A549 (cell line): ENCODE results near the gene FAM78A. TPM values are rescaled to one million over a fixed set of nuclear protein-coding genes. Genes with fewer than 3 reads are reported as not detected.

ENCODE experiments used
- ATAC-seq, 2 experiments: fragments of 200-7000 bp in 1 of 2; fragments of >200 bp in 1 of 2; cut with Nextera tagmentation in 1 of 2; cut with Tn5 transposase in 1 of 2; 3 replicates each; pipeline versions ENCODE4 v1.8.0 to v1.9.1; 2018 to 2020; ENCODE audit warnings: mild to moderate bottlenecking in 1 of 2, moderate library complexity in 1 of 2
- CTCF ChIA-PET: fragments of 300-600 bp; sonication (Branson Sonifier 250); formaldehyde crosslinking; extraction: SDS; loops from one replicate; lab custom pipeline; 2021; ENCODE audit warnings: antibody characterized with exemption, inconsistent platforms; lab: Yijun Ruan, JAX
- POLR2A ChIA-PET: fragments of 350-600 bp; formaldehyde crosslinking; extraction: SDS; loops from one replicate; lab custom pipeline; 2021; ENCODE audit warnings: antibody characterized with exemption, inconsistent platforms; lab: Yijun Ruan, JAX
- DNase-seq, 2 experiments: peaks; one replicate each; pipeline versions ENCODE4 v3.0.0 to v3.0.0-alpha.2; 2011 to 2016; ENCODE audit warnings: low read depth in 1 of 2, low spot score in 1 of 2
- FAIRE-seq: peaks from 2 replicates; lab custom pipeline; 2011; peaks lifted over from hg19 to GRCh38; lab: Jason Lieb, UNC
- H3K27ac ChIP-seq, 2 experiments: fragments of >200 bp; sonication (Bioruptor Twin); formaldehyde crosslinking; 3 replicates each; pipeline ENCODE4 v1.5.1; 2016 to 2017
- H3K4me1 ChIP-seq: fragments of >200 bp; sonication (Bioruptor Twin); formaldehyde crosslinking; 3 replicates; pipeline ENCODE4 v1.6.1; 2016
- H3K4me2 ChIP-seq: fragments of >200 bp; sonication (Bioruptor Twin); formaldehyde crosslinking; 3 replicates; pipeline ENCODE4 v1.6.1; 2016
- H3K4me3 ChIP-seq: fragments of >200 bp; sonication (Bioruptor Twin); formaldehyde crosslinking; 3 replicates; pipeline ENCODE4 v1.5.1; 2016
- H3K9me3 ChIP-seq: fragments of >200 bp; sonication (Bioruptor Twin); formaldehyde crosslinking; 3 replicates; pipeline ENCODE4 v1.6.1; 2016
- BCL3 ChIP-seq: fragments of >200 bp; sonication (Bioruptor Twin); formaldehyde crosslinking; IDR thresholded peaks from 3 replicates; pipeline ENCODE4 v1.6.1; 2016
- BHLHE40 ChIP-seq: IDR thresholded peaks from 2 replicates; pipeline ENCODE4 v1.6.1; 2012; ENCODE audit warnings: low read depth, low read length, inconsistent platforms
- CHD2 ChIP-seq: fragments of 150-350 bp; IDR thresholded peaks from 2 replicates; pipeline ENCODE4 v1.6.1; 2014; ENCODE audit warnings: low read length; ENCODE audit not compliant: partially characterized antibody
- E2F6 ChIP-seq: IDR thresholded peaks from 2 replicates; pipeline ENCODE4 v1.6.1; 2012; ENCODE audit warnings: low read depth, borderline replicate concordance
- EHF ChIP-seq: fragments of 250-450 bp; sonication (Bioruptor Pico); IDR thresholded peaks from 2 replicates; pipeline ENCODE4 v1.5.0; 2020; ENCODE audit warnings: mild to moderate bottlenecking
- ELK1 ChIP-seq: fragments of 150-350 bp; IDR thresholded peaks from 2 replicates; pipeline ENCODE4 v1.6.1; 2014; ENCODE audit warnings: low read depth, mild to moderate bottlenecking, low read length
- FOSB ChIP-seq: fragments of 250-450 bp; sonication (Bioruptor Pico); IDR thresholded peaks from 2 replicates; pipeline ENCODE4 v1.5.0; 2020; ENCODE audit warnings: mild to moderate bottlenecking, moderate library complexity
- FOSL2 ChIP-seq, 2 experiments: fragments of 450-650 bp in 1 of 2; fragments of >200 bp in 1 of 2; sonication (Bioruptor Twin) in 1 of 2; formaldehyde crosslinking; IDR thresholded peaks; 2 replicates each; pipeline versions ENCODE4 v1.5.0 to v1.6.1; 2016 to 2020; ENCODE audit warnings: mild to moderate bottlenecking in 1 of 2, moderate library complexity in 1 of 2
- HOXB5 ChIP-seq: fragments of 250-450 bp; sonication (Bioruptor Pico); IDR thresholded peaks from 2 replicates; pipeline ENCODE4 v1.5.0; 2020; ENCODE audit warnings: mild to moderate bottlenecking, moderate library complexity
- KDM1A ChIP-seq: fragments of 200-600 bp; sonication (generic); IDR thresholded peaks from 2 replicates; pipeline ENCODE4 v1.6.1; 2016; ENCODE audit warnings: low read depth, mild to moderate bottlenecking
- RAD21 ChIP-seq, 2 experiments: fragments of >200 bp in 1 of 2; sonication (Bioruptor Twin) in 1 of 2; formaldehyde crosslinking in 1 of 2; IDR thresholded peaks in 1 of 2; conservative IDR thresholded peaks in 1 of 2; 2 replicates in 1 of 2; 3 replicates in 1 of 2; pipeline ENCODE4 v1.6.1; 2012 to 2018; ENCODE audit warnings: inconsistent platforms in 1 of 2
- RARB ChIP-seq: fragments of 250-450 bp; sonication (Bioruptor Pico); IDR thresholded peaks from 2 replicates; pipeline ENCODE4 v1.8.0; 2021; ENCODE audit warnings: mild to moderate bottlenecking, moderate library complexity
- REST ChIP-seq: fragments of 200-600 bp; sonication (generic); IDR thresholded peaks from 2 replicates; pipeline ENCODE4 v1.6.1; 2016; ENCODE audit warnings: antibody characterized with exemption, mild to moderate bottlenecking, moderate library complexity
- TP53 ChIP-seq: fragments of 250-450 bp; sonication (Bioruptor Pico); IDR thresholded peaks from 2 replicates; pipeline ENCODE4 v1.5.0; 2021; ENCODE audit warnings: mild to moderate bottlenecking, moderate library complexity
- ZC3H11A ChIP-seq: fragments of 450-650 bp; IDR thresholded peaks from 2 replicates; pipeline ENCODE4 v1.6.1; 2014; ENCODE audit warnings: antibody characterized with exemption, mild to moderate bottlenecking
- WGBS: methylation state at CpG from one replicate; pipeline ENCODE4 v1.1.6; 2017; ENCODE audit errors: missing lambda C conversion rate; 5-methylcytosine and 5-hydroxymethylcytosine counted together
- polyA plus RNA-seq, 4 experiments: library from polyadenylated mRNA; depleted of rRNA in 3 of 4; stranded (reverse); fragments of >200 nt; fragmentation: RNase III in 1 of 4; extraction: RNeasy Plus Mini Kit Qiagen cat#74134 plus additional on column Dnase treatment in 1 of 4; gene quantifications; 2 replicates in 3 of 4; 3 replicates in 1 of 4; pipeline ENCODE4 v1.2.3, GENCODE V29; 2011 to 2017
- TF ChIP-seq, protein P1 (sequence below): fragments of >200 bp; sonication (Bioruptor Twin); formaldehyde crosslinking; IDR thresholded peaks from 2 replicates; pipeline ENCODE4 v1.6.1; 2016

FAM78A gene
- polyA plus RNA-seq, 2 of the 4 experiments (the other 2 are of a cell fraction) = 0.44 to 0.50 TPM

GRCh38 chr9:131303381-131304321 lies 27.3 kb upstream of the FAM78A start:
- H3K27ac ChIP-seq = no peak overlapping the region
- H3K4me3 ChIP-seq = no peak overlapping the region
- no peak overlapping the region for H3K4me2 ChIP-seq
- TF ChIP-seq KDM1A = no peak
- no peak for TF ChIP-seq FOSL2 (IDR thresholded peaks at IDR 0.05)
- TF ChIP-seq FOSL2 (CRISPR knock-in tag; IDR thresholded peaks at IDR 0.05) = no peak
- TF ChIP-seq BCL3 = no peak
- TF ChIP-seq BHLHE40 = no peak
- no peak for TF ChIP-seq HOXB5 (CRISPR knock-in tag)
- TF ChIP-seq E2F6 = no peak
- TF ChIP-seq REST = no peak
- TF ChIP-seq RARB = no peak
- TF ChIP-seq, protein P1, sequence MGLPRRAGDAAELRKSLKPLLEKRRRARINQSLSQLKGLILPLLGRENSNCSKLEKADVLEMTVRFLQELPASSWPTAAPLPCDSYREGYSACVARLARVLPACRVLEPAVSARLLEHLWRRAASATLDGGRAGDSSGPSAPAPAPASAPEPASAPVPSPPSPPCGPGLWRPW = no peak
- no peak for TF ChIP-seq EHF (CRISPR knock-in tag)
- TF ChIP-seq RAD21 (conservative IDR thresholded peaks at IDR 0.05 in 1 of 2, IDR thresholded peaks at IDR 0.05 in 1 of 2) = no peak
- TF ChIP-seq CHD2 = no peak
- TF ChIP-seq FOSB (CRISPR knock-in tag) = no peak
- TF ChIP-seq TP53 = no peak
- TF ChIP-seq ZC3H11A = no peak
- no peak for TF ChIP-seq ELK1
- TF ChIP-seq, all 56 proteins: peak for 0
- no peak for FAIRE-seq
- peak; percentile 26 to 30; a peak in 1 of 6 replicates for ATAC-seq
- 64% methylated on average over 9 of the region's 11 CpGs for WGBS
- Histone ChIP-seq H3K4me1 (no peaks in the 10 kb centered on the region), H3K9me3 (no peaks in the 10 kb centered on the region)
- no peak for DNase-seq
- ChIA-PET CTCF (interaction anchor here (0.6 to 2.6 kb wide), 3 partner anchors 11 to 581 kb away, joined by 3 to 8 read pairs (median 3); no protein-coding TSS in a partner anchor), POLR2A (interaction anchor here (0.7 kb wide), 2 partner anchors 33 to 94 kb away, joined by 5 to 8 read pairs; no protein-coding TSS in a partner anchor)
